Activated B cell treated with CpG ODN at 0.5 μM for 24 hours (primary cell): ENCODE data around the gene OGFOD3. TPM values are rescaled to one million over a fixed set of nuclear protein-coding genes. Genes with fewer than 3 reads are reported as not detected.
A peak's percentile ranks its signal among the peaks of the same experiment; 100 is the strongest.

ENCODE experiments used
- ATAC-seq: fragments of 200-7000 bp; cut with Tn5 transposase; one replicate; pipeline ENCODE4 v1.10.0; 2021; ENCODE audit warnings: low read depth, mild to moderate bottlenecking, moderate library complexity
- CTCF ChIA-PET: fragments of 350-600 bp; sonication (Branson Sonifier 250); formaldehyde crosslinking; loops from one replicate; lab custom pipeline; 2021; ENCODE audit warnings: antibody characterized with exemption; lab: Charles Lee
- POLR2A ChIA-PET: fragments of 350-600 bp; sonication (Branson Sonifier 250); formaldehyde crosslinking; loops from one replicate; lab custom pipeline; 2021; ENCODE audit warnings: antibody characterized with exemption; lab: Charles Lee
- DNase-seq: peaks from one replicate; pipeline ENCODE4 v3.0.0; 2022
- H3K27ac Mint-ChIP-seq: one replicate; pipeline ENCODE4 v1.8.0; 2020; ENCODE audit warnings: mixed read lengths
- H3K27me3 Mint-ChIP-seq: one replicate; pipeline ENCODE4 v1.8.0; 2021; ENCODE audit warnings: mixed read lengths
- H3K36me3 Mint-ChIP-seq: one replicate; pipeline ENCODE4 v1.8.0; 2021; ENCODE audit warnings: low read depth, mixed read lengths
- H3K4me1 Mint-ChIP-seq: one replicate; pipeline ENCODE4 v1.8.0; 2021; ENCODE audit warnings: mixed read lengths
- H3K4me3 Mint-ChIP-seq: one replicate; pipeline ENCODE4 v1.8.0; 2020; ENCODE audit warnings: mild to moderate bottlenecking, mixed read lengths
- H3K9me3 Mint-ChIP-seq: one replicate; pipeline ENCODE4 v1.8.0; 2020; ENCODE audit warnings: mixed read lengths
- intact Hi-C: fragments of 100-400 bp; cut with micrococcal nuclease; formaldehyde crosslinking; loops from one replicate; pipeline ENCODE4 v1.15.1; 2024
- total RNA-seq: library from RNA; stranded (reverse); gene quantifications from 2 replicates; pipeline ENCODE4 v1.2.3, GENCODE V29; 2022
- TF ChIP-seq, protein P1 (sequence below): fragments of 200-600 bp; IDR thresholded peaks from one replicate; pipeline ENCODE4 v1.8.0; 2022; ENCODE audit warnings: antibody characterized with exemption, mild to moderate bottlenecking

OGFOD3 gene
- total RNA-seq, 1 donor from 2014 or later, result 35.0 TPM

DNA sequence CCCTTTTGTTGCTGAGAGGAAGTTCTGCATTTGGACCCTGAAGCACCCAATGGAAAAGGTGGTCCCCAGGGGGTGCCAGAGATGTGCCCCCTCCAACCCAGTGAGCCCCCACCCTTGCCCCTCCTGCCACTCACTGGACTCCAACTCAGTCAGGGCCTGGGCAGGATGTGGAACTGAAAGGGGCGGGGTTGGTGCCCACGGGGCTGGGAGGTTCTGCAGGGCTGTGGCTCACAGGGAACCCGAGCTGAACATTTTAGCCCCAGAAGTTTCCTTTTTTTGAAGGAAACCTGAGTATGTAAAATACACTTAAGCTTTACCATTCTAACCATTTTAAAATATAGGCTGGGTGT, 15.8 kb upstream of the OGFOD3 start:
- CTCF ChIA-PET, result no interaction called here
- peak overlapping the region; percentile 78 for H3K27ac Mint-ChIP-seq
- peaks cover 45% of the 10 kb centered on the region for H3K4me1 Mint-ChIP-seq
- DNase-seq, result no peak
- intact Hi-C loops, result loop anchor here (1.0 to 2.0 kb wide), 2 partner anchors 15 kb away; partner anchors contain the start of genes HEXD and OGFOD3
- H3K27me3 Mint-ChIP-seq, result no peaks in the 10 kb centered on the region
- H3K9me3 Mint-ChIP-seq, result no peaks in the 10 kb centered on the region
- TF ChIP-seq, protein P1, sequence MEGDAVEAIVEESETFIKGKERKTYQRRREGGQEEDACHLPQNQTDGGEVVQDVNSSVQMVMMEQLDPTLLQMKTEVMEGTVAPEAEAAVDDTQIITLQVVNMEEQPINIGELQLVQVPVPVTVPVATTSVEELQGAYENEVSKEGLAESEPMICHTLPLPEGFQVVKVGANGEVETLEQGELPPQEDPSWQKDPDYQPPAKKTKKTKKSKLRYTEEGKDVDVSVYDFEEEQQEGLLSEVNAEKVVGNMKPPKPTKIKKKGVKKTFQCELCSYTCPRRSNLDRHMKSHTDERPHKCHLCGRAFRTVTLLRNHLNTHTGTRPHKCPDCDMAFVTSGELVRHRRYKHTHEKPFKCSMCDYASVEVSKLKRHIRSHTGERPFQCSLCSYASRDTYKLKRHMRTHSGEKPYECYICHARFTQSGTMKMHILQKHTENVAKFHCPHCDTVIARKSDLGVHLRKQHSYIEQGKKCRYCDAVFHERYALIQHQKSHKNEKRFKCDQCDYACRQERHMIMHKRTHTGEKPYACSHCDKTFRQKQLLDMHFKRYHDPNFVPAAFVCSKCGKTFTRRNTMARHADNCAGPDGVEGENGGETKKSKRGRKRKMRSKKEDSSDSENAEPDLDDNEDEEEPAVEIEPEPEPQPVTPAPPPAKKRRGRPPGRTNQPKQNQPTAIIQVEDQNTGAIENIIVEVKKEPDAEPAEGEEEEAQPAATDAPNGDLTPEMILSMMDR, result no peak
- ATAC-seq, result peak; percentile 84
- H3K4me3 Mint-ChIP-seq, result peak overlapping the region; percentile 50
- POLR2A ChIA-PET, result interaction anchor here (0.6 to 10.6 kb wide), 6 partner anchors 10 to 206 kb away, joined by 3 to 130 read pairs (median 4); partner anchors contain the start of gene CYBC1
- H3K36me3 Mint-ChIP-seq, result peaks cover 28% of the 10 kb centered on the region

DNA sequence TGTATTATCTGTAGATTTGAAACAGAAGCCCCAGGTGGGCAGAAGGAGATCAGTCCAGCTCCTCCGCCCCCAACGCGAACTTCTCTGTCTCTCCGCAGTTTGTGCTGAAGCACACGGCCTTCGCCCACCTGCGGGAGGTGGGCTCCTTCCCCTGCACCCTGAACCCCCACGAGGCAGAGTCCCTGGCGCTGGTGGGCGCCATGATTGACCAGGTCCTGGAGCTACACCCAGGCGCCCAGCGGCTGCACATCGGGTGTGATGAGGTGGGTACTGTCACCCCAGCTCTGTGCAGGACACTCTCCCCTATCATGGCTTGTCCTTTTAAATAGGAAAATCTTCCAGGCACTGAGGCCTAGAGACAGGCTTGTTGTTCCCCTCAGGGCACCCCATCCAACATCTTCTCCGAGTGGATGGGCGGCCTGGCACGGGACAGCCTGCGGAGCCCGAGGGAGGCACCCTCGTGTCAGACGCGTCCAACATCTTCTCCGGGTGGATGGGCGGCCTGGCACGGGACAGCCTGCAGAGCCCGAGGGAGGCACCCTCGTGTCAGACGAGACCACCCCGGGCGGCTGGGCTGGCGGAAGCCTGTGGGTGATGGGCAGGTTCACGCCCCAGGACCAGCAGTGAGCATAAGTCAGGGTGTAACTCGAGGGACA, 15.3 kb upstream of the OGFOD3 start:
- no peaks in the 10 kb centered on the region for H3K27me3 Mint-ChIP-seq
- no peaks in the 10 kb centered on the region for H3K9me3 Mint-ChIP-seq
- DNase-seq (no peak), ATAC-seq (no peak)
- intact Hi-C loops, result loop anchor here (1.0 to 2.0 kb wide), 2 partner anchors 15 to 16 kb away; partner anchors contain the start of genes HEXD and OGFOD3
- POLR2A ChIA-PET, result interaction anchor here (0.7 to 10.6 kb wide), 6 partner anchors 9 to 70 kb away, joined by 3 to 130 read pairs (median 3); partner anchors contain the start of gene CYBC1
- peaks cover 29% of the 10 kb centered on the region for H3K36me3 Mint-ChIP-seq
- CTCF ChIA-PET, result no interaction called here
- peak overlapping the region; percentile 78 for H3K27ac Mint-ChIP-seq
- H3K4me3 Mint-ChIP-seq, result no peak overlapping the region
- TF ChIP-seq, protein P1, result no peak
- peaks cover 46% of the 10 kb centered on the region for H3K4me1 Mint-ChIP-seq

DNA sequence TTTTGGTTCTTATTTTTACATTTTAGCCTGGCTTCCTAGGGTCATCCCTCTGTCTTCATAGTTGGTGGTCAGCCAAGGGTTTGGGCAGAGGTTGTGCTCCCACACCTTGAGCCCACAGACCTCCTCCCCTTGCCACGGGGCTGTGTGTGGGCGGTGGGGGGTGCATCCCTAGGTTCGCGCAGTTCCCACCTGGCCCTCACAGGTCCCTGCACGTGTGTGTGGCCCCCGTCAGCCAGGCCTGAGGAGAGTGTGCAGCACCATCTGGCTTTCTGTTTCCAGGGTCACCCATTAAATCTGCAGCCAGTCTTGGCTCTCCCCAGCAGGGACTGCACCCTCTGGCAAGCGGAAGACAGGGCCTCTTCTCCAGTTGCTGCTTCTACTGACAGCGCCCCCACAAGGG, 13.6 kb upstream of the OGFOD3 start:
- Mint-ChIP-seq H3K36me3 (peaks cover 23% of the 10 kb centered on the region), H3K27me3 (no peaks in the 10 kb centered on the region), H3K27ac (peak overlapping the region; percentile 6), H3K4me3 (no peak overlapping the region), H3K4me1 (peaks cover 48% of the 10 kb centered on the region), H3K9me3 (no peaks in the 10 kb centered on the region)
- intact Hi-C loops, result no loop called here
- ChIA-PET CTCF (no interaction called here), POLR2A (interaction anchor here (1.3 kb wide), 1 partner anchor 13 kb away, joined by 5 read pairs; no protein-coding TSS in a partner anchor)
- no peak for DNase-seq
- TF ChIP-seq, protein P1, result no peak
- ATAC-seq, result no peak

DNA sequence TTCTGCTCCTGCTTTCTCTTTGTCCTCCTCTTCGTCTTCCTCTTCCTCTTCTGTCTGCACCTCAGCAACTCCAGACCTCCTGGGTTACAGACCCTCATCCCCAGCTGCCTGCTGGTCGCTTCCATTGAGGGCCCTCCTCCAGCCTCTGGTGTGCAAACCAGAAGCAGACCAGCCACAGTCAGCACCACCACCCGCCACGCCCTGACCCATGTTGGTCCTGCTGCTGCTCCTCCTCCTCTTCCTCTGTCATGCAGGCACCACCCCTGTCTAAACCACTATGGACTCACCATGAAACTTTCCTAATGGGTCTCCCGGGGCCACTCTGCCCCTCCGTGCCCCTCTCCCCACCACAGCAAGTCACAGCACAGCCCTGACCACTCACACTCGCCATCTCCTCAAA, 11.4 kb upstream of the OGFOD3 start:
- Mint-ChIP-seq H3K9me3 (no peaks in the 10 kb centered on the region), H3K36me3 (peaks cover 21% of the 10 kb centered on the region), H3K27me3 (no peaks in the 10 kb centered on the region), H3K27ac (peak overlapping the region; percentile 77), H3K4me1 (peaks cover 43% of the 10 kb centered on the region), H3K4me3 (peak overlapping the region; percentile 75)
- intact Hi-C loops, result no loop called here
- DNase-seq (no peak), ATAC-seq (peak; percentile 10)
- TF ChIP-seq, protein P1, result no peak
- ChIA-PET POLR2A (interaction anchor here (1.5 kb wide), 1 partner anchor 19 kb away, joined by 7 read pairs; no protein-coding TSS in a partner anchor), CTCF (no interaction called here)

DNA sequence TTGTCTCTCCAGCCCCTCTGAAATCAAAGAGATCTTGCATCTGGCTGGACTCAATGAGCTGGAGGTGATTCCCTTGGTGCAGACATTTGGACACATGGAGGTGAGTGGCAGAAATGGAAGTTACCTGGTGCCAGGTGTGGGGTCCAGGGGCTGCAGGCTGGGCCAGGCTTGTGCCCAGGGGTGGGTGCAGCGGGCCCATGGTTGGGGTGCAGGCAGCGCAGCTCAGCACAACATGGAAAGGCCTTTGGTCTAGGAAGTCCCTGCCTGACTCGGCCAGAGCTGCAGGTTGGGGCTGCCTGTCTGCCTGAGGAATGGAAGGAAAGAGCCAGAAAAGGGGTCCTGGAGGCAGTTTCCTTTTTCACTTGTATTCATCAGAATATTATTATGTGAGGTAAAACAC, 10.2 kb upstream of the OGFOD3 start:
- Mint-ChIP-seq H3K27me3 (no peaks in the 10 kb centered on the region), H3K27ac (peak overlapping the region; percentile 18), H3K4me3 (no peak overlapping the region), H3K4me1 (peaks cover 33% of the 10 kb centered on the region), H3K36me3 (peaks cover 22% of the 10 kb centered on the region), H3K9me3 (no peaks in the 10 kb centered on the region)
- intact Hi-C loops, result no loop called here
- CTCF ChIA-PET, result no interaction called here
- DNase-seq (no peak), ATAC-seq (no peak)
- TF ChIP-seq, protein P1, result no peak
- POLR2A ChIA-PET, result interaction anchor here (0.6 to 1.5 kb wide), 2 partner anchors 17 to 20 kb away, joined by 3 to 7 read pairs; no protein-coding TSS in a partner anchor
